Ovary (tissue), 9 donors: ENCODE measurements around the gene HSD11B1L. TPM values are rescaled to one million over a fixed set of nuclear protein-coding genes. Genes with fewer than 3 reads are reported as not detected.
"Not testable (repeated sequence)": the region's sequence is repeated elsewhere in the genome, so short reads cannot be mapped to it uniquely, and the experiment has no call there.

Experiments used
- DNase-seq, 5 donors: peaks; one replicate each; pipeline ENCODE4 v3.0.0-alpha.2; 2019 to 2020
- H3K27ac ChIP-seq, 2 donors: fragments of 200-600 bp; one replicate each; pipeline versions ENCODE4 v1.5.1 to v1.8.0; 2019 to 2022
- H3K27me3 ChIP-seq: fragments of 200-600 bp; one replicate; pipeline ENCODE4 v1.8.0; 2022
- H3K36me3 ChIP-seq: fragments of 200-600 bp; sonication (generic); one replicate; pipeline ENCODE4 v1.5.1; 2019
- H3K4me1 ChIP-seq: one replicate; pipeline ENCODE4 v1.8.1; 2013; ENCODE audit warnings: mild to moderate bottlenecking, moderate library complexity; ENCODE audit not compliant: insufficient read depth
- H3K4me3 ChIP-seq: fragments of 200-600 bp; sonication (generic); one replicate; pipeline ENCODE4 v1.5.1; 2017
- H3K9me3 ChIP-seq, 2 donors: fragments of 200-600 bp in 1 of 2; sonication (generic) in 1 of 2; one replicate each; pipeline versions ENCODE4 v1.5.1 to v1.8.1; 2013 to 2019; ENCODE audit warnings: mild to moderate bottlenecking in 1 of 2, moderate library complexity in 1 of 2
- CTCF ChIP-seq, 3 donors: fragments of 450-650 bp in 2 of 3; fragments of 200-600 bp in 1 of 3; IDR thresholded peaks; one replicate each; pipeline versions ENCODE4 v1.5.1 to v1.8.0; 2016 to 2022; ENCODE audit warnings: antibody characterized with exemption in 3 of 3, mild to moderate bottlenecking in 1 of 3
- EP300 ChIP-seq: sonication (generic); formaldehyde crosslinking; IDR thresholded peaks from one replicate; pipeline ENCODE4 v1.6.1; 2017; ENCODE audit warnings: antibody characterized with exemption
- POLR2A ChIP-seq: fragments of 450-650 bp; IDR thresholded peaks from one replicate; pipeline ENCODE4 v1.6.1; 2017; ENCODE audit warnings: antibody characterized with exemption, mild to moderate bottlenecking, moderate library complexity
- WGBS, 3 donors: extraction: QIAGEN DNeasy Blood & Tissue Kit in 1 of 3; methylation state at CpG; one replicate each; pipeline versions ENCODE4 v1.1.5 to v1.1.7; 2013 to 2017; 5-methylcytosine and 5-hydroxymethylcytosine counted together
- intact Hi-C, 4 donors: fragments of 100-400 bp; cut with DNase I; formaldehyde crosslinking; loops; one replicate each; pipeline versions ENCODE4 v1.11.0 to v1.15.1; 2022 to 2023
- polyA plus RNA-seq, 2 donors: library from polyadenylated mRNA; stranded (reverse); fragments of 200-250 nt in 1 of 2; fragments of 350-450 nt in 1 of 2; fragmentation: Illumina TruSeq in 1 of 2; extraction: RNeasy Lipid Tissue Mini Kit (QIAGEN cat#74804) in 1 of 2; gene quantifications; one replicate each; pipeline ENCODE4 v1.2.3, GENCODE V29; 2013 to 2014
- total RNA-seq, 7 donors: library from RNA; depleted of rRNA in 2 of 7; stranded (reverse); fragments of >200 nt in 2 of 7; fragmentation: NEBNext Ultra II Directional in 3 of 7; extraction: Animal tissue kit (Norgen Biotek cat#: 25700) in 3 of 7; gene quantifications; one replicate each; pipeline versions ENCODE4 v1.1.0 to v1.2.4, GENCODE V29; 2016 to 2023
- donor health status: DM: no; HTN: no; CAD: no; lungs with moderate emphysema.
- donor health status: DM: no; HTN: no; CAD: no.
- donor health status: Bipolar disorder and iron deficiency.
- donor health status: DM: yes; HTN: yes; CAD: no.
- donor health status: DM: no; HTN: no; CAD: no.
- donor health status: DM: yes; HTN: yes; CAD: no.

The HSD11B1L gene
- total and polyA plus RNA-seq, 9 donors = 3.1 to 20.7 (median 8.5) TPM

GRCh38 chr19:5727453-5728050 is 46.7 kb downstream of the HSD11B1L start:
- WGBS, 3 donors = 91 to 95% (median 92%) methylated on average over 4 of the region's 4 CpGs
- H3K4me3 ChIP-seq = no peak overlapping the region
- intact Hi-C loops = no loop called here
- no peaks in the 10 kb centered on the region for H3K36me3 ChIP-seq
- H3K9me3 ChIP-seq = peaks cover 0 to 4% of the 10 kb centered on the region in 2 donors
- no peak for DNase-seq
- H3K27me3 ChIP-seq = no peaks in the 10 kb centered on the region
- no peaks in the 10 kb centered on the region for H3K4me1 ChIP-seq
- no peak for TF ChIP-seq CTCF (IDR thresholded peaks at IDR 0.05)
- no peak for TF ChIP-seq EP300
- TF ChIP-seq POLR2A = no peak
- H3K27ac ChIP-seq = no peak overlapping the region

DNA sequence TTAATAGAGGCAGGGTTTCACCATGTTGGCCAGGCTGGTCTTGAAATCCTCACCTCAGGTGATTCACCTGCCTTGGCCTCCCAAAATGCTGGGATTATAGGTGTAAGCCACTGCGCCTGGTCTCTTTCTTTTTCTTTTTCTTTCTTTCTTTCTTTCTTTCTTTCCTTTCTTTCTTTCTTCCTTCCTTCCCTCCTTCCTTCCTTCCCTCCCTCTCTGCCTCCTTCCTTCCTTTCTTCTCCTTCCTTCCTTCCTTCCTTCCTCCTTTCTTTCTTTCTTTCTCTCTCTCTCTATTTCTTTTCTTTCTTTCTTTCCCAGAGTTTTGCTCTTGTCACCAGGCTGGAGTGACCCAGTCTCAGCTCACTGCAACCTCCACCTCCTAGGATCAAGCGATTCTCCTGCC is 52.3 kb downstream of the HSD11B1L start:
- WGBS, 3 donors = 79 to 92% (median 84%) methylated on average over 2 of the region's 2 CpGs
- H3K27ac ChIP-seq, H3K27me3 ChIP-seq, DNase-seq, H3K4me3 ChIP-seq, H3K36me3 ChIP-seq, H3K4me1 ChIP-seq, H3K9me3 ChIP-seq, intact Hi-C loops: not testable (repeated sequence)

Other genes with a start within 250 kb of the HSD11B1L start
- gene ZNRF4, start 225.6 kb upstream of the HSD11B1L start, total RNA-seq = not detected
- gene ZNRF4, start 225.6 kb upstream of the HSD11B1L start, polyA plus RNA-seq = not detected
- 1 to 10 TPM in 2 of 7 donors, under 1 TPM in 5; 0.11 to 3.4 (median 0.48) TPM for gene TINCR, start 113.1 kb upstream of the HSD11B1L start, total RNA-seq
- gene TINCR, start 113.1 kb upstream of the HSD11B1L start, polyA plus RNA-seq = under 1 TPM; 0.18 to 0.35 TPM
- 100 to 1,000 TPM in 5 of 7 donors, 10 to 100 TPM in 2; 51.3 to 173 (median 109) TPM for gene SAFB2, start 58.3 kb upstream of the HSD11B1L start, total RNA-seq
- 100 to 1,000 TPM in 1 of 2 donors, 10 to 100 TPM in 1; 74.5 to 107 TPM for gene SAFB2, start 58.3 kb upstream of the HSD11B1L start, polyA plus RNA-seq
- 100 to 1,000 TPM in 1 of 7 donors, 10 to 100 TPM in 6; 66.9 to 108 (median 88.7) TPM for gene SAFB, start 57.9 kb upstream of the HSD11B1L start, total RNA-seq
- gene SAFB, start 57.9 kb upstream of the HSD11B1L start, polyA plus RNA-seq = 10 to 100 TPM; 64.1 to 72.5 TPM
- gene MICOS13, start 511 bp upstream of the HSD11B1L start, total RNA-seq = 10 to 100 TPM; 25.7 to 48.7 (median 44.2) TPM
- gene MICOS13, start 511 bp upstream of the HSD11B1L start, polyA plus RNA-seq = 10 to 100 TPM in 1 of 2 donors, 1 to 10 TPM in 1; 5.2 to 47.3 TPM
- gene RPL36, start 9.3 kb downstream of the HSD11B1L start, total RNA-seq = 1,000 to 10,000 TPM; 1,413 to 2,353 (median 1,897) TPM
- 1,000 to 10,000 TPM in 1 of 2 donors, 100 to 1,000 TPM in 1; 318 to 2,904 TPM for gene RPL36, start 9.3 kb downstream of the HSD11B1L start, polyA plus RNA-seq
- gene LONP1, start 39.1 kb downstream of the HSD11B1L start, total RNA-seq = 10 to 100 TPM; 33.9 to 77.2 (median 56.1) TPM
- gene LONP1, start 39.1 kb downstream of the HSD11B1L start, polyA plus RNA-seq = 10 to 100 TPM; 25.5 to 36.5 TPM
- 1 to 10 TPM in 1 of 7 donors, under 1 TPM in 1, not detected in 5; 0.67 to 4.5 TPM for gene CATSPERD, start 39.6 kb downstream of the HSD11B1L start, total RNA-seq
- gene CATSPERD, start 39.6 kb downstream of the HSD11B1L start, polyA plus RNA-seq = not detected
- gene PRR22, start 103.7 kb downstream of the HSD11B1L start, total RNA-seq = 1 to 10 TPM in 5 of 7 donors, under 1 TPM in 2; 0.24 to 3.8 (median 2.3) TPM
- 1 to 10 TPM in 1 of 2 donors, not detected in 1; 1.6 TPM for gene PRR22, start 103.7 kb downstream of the HSD11B1L start, polyA plus RNA-seq
- 10 to 100 TPM; 29.3 to 50.1 (median 39.9) TPM for gene DUS3L, start 110.1 kb downstream of the HSD11B1L start, total RNA-seq
- gene DUS3L, start 110.1 kb downstream of the HSD11B1L start, polyA plus RNA-seq = 10 to 100 TPM in 1 of 2 donors, 1 to 10 TPM in 1; 1.2 to 39.7 TPM
- gene NRTN, start 124.0 kb downstream of the HSD11B1L start, total RNA-seq = 1 to 10 TPM in 2 of 7 donors, under 1 TPM in 2, not detected in 3; 0.38 to 2.8 (median 1.3) TPM
- under 1 TPM in 1 of 2 donors, not detected in 1; 0.11 TPM for gene NRTN, start 124.0 kb downstream of the HSD11B1L start, polyA plus RNA-seq
- gene FUT6, start 158.7 kb downstream of the HSD11B1L start, total RNA-seq = 1 to 10 TPM in 1 of 7 donors, under 1 TPM in 3, not detected in 3; 0.11 to 2.6 (median 0.38) TPM
- gene FUT6, start 158.7 kb downstream of the HSD11B1L start, polyA plus RNA-seq = not detected
- gene FUT3, start 170.4 kb downstream of the HSD11B1L start, total RNA-seq = 1 to 10 TPM in 1 of 7 donors, under 1 TPM in 4, not detected in 2; 0.11 to 1.8 (median 0.18) TPM
- gene FUT3, start 170.4 kb downstream of the HSD11B1L start, polyA plus RNA-seq = under 1 TPM in 1 of 2 donors, not detected in 1; 0.04 TPM
- under 1 TPM in 3 of 7 donors, not detected in 4; 0.15 to 0.23 (median 0.22) TPM for gene FUT5, start 189.5 kb downstream of the HSD11B1L start, total RNA-seq
- not detected for gene FUT5, start 189.5 kb downstream of the HSD11B1L start, polyA plus RNA-seq
- 100 to 1,000 TPM; 169 to 352 (median 203) TPM for gene NDUFA11, start 222.8 kb downstream of the HSD11B1L start, total RNA-seq
- gene NDUFA11, start 222.8 kb downstream of the HSD11B1L start, polyA plus RNA-seq = 100 to 1,000 TPM in 1 of 2 donors, 1 to 10 TPM in 1; 3.9 to 315 TPM
- 1 to 10 TPM; 5.0 to 8.5 (median 7.0) TPM for gene VMAC, start 223.8 kb downstream of the HSD11B1L start, total RNA-seq
- 1 to 10 TPM; 3.4 to 6.4 TPM for gene VMAC, start 223.8 kb downstream of the HSD11B1L start, polyA plus RNA-seq
- gene CAPS, start 233.2 kb downstream of the HSD11B1L start, total RNA-seq = 100 to 1,000 TPM in 1 of 7 donors, 10 to 100 TPM in 5, 1 to 10 TPM in 1; 7.0 to 313 (median 35.8) TPM
- gene CAPS, start 233.2 kb downstream of the HSD11B1L start, polyA plus RNA-seq = 10 to 100 TPM in 1 of 2 donors, 1 to 10 TPM in 1; 1.7 to 12.4 TPM